ENCODE results near the gene MTX1.
A peak's percentile ranks its signal among the peaks of the same experiment; 100 is the strongest.

Gene MTX1

DNA sequence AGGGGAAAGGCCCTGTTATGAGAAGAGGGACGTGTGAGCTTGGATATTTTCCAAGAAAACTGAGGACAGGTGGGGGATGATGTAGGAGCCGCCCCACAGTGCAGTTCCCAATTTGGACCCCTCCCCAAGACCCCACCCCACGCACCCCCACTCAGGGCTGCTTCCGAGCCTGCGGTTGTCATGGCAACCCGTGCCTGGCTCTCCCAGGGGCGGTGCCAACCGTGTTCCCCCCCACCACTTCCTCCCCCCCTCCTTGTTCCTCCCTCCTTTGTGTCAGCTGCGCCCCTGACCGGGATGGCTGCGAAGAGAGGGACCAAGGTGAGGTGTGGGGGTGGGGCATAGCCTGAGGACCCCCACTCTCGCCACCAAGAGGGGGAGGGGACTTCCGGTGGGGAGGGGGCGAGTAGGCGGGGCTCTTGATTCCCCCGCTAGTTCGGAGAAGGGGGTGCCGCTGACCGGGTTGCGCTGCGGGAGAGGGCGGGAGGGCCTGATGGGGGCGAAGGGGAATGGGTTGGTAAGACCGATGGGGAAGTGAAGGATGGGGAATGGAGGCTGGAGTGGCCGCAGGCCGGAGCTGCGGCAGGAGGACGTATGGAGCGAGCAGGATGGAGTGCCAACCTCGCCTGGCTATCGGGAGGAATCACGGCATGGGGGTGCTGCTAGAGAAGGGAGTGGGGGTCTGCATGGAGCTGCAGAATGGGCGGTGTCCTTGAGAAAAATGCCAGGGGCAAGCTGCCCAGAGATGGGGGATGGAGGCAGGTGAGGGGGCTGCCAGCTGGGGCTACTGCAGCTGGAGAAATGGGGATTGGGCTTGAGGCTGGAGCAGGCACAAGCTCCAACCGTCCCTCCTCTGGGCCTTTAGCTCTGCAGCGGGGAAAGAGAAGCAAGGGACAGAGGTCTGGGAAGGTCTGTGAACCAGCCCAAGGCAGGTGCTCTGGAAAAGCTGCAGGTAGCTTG is 33.9 kb upstream of the MTX1 start:
- peak; percentile 89 for DNase-seq

DNA sequence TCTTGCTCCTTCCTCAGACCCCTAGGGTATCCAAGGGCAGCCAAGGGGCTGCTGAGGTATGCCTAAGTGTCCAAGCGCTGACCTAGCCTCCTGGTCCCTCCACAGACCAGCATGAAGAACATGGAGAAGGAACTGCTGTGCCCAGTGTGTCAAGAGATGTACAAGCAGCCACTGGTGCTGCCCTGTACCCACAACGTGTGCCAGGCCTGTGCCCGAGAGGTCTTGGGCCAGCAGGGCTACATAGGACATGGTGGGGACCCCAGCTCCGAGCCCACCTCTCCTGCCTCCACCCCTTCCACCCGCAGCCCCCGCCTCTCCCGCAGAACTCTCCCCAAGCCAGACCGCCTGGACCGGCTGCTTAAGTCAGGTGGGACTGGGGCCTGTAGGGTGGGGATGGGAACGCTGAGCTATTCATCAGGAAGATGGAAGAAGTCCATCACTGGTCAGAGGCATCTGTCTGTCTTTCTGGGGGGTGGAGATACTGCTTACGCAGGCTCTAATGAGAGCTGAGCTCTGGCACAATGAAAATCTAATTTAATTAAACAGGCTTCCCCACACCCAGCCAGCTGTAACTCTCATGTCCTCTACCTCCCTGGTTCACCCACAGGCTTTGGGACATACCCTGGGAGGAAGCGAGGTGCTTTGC is 33.1 kb upstream of the MTX1 start:
- DNase-seq, result peak; percentile 74

DNA sequence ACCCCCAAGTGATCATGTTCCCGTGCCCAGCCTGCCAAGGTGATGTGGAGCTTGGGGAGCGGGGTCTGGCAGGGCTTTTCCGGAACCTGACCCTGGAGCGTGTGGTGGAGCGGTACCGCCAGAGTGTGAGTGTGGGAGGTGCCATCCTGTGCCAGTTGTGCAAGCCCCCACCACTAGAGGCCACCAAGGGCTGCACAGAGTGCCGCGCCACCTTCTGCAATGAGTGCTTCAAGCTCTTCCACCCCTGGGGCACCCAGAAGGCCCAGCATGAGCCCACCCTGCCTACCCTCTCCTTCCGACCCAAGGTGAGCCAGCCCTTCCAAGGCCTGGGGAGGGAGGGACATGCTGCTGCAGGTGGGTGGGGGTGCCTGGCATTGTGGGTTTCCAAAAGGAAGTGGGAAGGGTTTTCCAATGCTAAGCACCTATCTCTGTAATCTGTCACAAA is 32.5 kb upstream of the MTX1 start:
- DNase-seq, result peak; percentile 92

DNA sequence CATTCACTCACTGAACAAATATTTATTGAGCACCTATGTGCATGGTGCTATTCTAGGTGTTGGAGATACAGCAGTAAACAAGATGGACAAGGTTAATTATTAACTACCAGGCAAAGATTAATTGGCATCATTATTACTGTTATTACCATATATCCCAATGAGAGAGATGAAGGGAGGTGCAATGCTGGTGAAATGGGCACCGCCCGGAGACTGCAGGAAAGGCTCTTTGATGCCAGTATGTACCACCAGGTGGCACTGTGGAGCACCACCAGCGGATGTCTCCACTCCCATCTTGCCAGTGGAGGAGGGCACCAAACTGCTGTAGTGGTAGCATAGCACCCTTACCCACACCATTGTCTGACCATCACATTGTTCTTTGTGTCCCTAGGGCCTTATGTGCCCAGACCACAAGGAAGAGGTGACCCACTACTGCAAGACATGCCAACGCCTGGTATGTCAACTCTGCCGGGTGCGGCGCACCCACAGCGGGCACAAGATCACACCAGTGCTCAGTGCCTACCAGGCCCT is 31.9 kb upstream of the MTX1 start:
- DNase-seq, result peak; percentile 98

DNA sequence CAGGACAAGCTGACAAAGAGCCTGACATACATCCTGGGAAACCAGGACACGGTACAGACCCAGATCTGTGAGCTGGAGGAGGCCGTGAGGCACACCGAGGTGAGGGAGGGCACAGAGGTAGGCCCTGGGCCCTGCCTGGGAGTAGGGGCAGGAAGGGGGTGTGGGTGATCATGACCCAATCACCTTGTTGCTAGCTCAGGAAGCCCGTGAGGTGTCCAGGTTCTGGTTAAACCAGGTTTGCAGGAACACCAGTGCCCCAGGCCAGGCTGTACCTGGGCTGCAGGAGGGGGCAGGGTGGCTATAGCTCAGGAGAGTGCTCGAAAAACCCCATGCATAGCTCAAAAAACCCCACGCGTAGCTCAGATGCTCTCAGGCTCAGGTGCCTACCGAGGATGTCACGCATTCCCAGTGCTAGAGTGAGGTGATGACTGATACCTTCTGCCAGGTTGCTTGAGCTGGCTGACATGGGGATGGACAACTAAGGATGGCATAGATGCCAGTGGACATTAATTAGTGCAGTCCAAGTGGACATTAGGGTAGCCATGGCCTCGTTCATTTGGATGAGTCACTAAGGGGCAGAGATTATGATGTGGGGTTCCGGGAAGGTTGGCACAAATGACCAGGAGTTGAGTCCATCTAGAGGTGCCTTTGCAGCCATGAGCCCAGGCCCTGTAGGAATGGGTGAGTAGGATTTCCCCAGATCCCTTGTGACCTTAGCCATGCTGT is 31.1 kb upstream of the MTX1 start:
- no peak for DNase-seq

DNA sequence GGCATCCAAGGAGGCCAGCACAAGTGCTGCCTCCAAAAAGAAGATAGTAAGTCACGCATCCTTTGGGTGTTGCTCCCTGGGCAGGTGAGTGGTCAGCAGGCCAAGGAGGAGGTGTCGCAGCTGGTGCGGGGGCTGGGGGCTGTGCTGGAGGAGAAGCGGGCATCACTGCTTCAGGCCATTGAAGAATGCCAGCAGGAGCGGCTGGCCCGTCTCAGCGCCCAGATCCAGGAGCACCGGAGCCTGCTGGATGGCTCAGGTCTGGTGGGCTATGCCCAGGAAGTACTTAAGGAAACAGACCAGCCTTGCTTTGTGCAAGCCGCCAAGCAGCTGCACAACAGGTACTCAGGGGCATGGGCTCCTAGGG is 30.6 kb upstream of the MTX1 start:
- no peak for DNase-seq

DNA sequence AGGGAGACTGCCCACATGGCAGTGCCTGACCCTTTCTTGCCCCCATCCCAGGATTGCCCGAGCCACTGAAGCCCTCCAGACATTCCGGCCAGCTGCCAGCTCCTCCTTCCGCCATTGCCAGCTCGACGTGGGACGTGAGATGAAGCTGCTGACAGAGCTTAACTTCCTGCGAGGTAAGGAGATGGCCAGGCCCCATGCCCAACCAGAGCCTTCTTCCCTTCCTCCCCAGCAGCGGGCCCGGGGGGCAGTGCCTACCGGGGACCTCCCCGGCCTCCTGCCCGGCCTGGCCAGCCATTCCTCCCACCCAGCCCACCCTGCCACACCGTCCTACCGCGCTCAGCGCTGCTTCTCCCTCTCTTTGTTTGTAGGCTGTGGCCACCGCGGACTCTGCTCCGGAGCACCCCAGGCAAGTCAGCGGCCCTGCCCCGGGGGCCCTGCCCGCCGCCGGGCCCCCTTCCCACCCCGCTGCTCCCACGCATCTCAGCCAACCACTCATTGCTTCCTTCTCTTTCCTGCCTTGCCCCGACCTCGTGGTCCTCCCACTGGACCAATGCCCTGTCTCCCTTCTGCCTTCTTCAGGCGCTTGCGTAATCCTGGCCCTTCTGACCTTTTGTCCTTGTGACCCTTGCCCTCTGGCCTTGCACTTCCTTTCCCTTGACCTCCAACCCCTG is 29.9 kb upstream of the MTX1 start:
- no peak for DNase-seq

DNA sequence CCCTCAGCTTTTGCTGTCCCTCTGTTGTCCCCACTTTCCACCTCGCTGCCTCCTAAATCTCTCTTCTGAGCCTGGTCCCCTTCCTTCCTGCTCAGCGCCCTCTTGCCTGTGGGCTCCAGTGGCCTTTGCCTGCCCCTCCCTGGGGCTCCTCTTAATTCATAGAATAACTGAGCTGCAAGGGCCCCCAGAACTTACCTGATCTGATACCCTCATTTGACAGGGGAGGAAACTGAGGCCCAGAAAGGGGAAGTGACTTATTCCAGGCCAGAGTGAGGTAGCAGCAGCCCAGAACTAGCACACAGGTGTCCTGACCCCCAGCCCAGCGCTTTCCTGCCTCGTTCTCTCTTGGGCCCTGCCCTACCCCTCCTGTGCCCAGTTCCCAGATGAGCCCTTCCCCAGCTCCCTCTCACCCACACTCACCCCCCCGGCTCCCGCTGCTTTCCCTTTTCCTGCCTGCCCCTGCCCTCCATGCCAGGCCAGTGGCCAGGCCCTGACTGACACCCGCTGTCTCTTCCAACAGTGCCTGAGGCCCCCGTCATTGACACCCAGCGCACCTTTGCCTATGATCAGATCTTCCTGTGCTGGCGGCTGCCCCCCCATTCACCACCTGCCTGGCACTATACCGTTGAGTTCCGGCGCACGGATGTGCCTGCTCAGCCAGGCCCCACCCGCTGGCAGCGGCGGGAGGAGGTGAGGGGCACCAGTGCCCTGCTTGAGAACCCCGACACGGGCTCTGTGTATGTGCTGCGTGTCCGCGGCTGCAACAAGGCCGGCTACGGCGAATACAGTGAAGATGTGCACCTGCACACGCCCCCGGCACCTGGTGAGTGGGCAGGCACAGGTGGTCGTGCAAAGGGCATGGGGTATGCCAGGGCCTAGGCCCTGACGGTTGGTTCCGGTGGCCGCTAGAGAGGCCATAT is 29.1 kb upstream of the MTX1 start:
- DNase-seq, result no peak

DNA sequence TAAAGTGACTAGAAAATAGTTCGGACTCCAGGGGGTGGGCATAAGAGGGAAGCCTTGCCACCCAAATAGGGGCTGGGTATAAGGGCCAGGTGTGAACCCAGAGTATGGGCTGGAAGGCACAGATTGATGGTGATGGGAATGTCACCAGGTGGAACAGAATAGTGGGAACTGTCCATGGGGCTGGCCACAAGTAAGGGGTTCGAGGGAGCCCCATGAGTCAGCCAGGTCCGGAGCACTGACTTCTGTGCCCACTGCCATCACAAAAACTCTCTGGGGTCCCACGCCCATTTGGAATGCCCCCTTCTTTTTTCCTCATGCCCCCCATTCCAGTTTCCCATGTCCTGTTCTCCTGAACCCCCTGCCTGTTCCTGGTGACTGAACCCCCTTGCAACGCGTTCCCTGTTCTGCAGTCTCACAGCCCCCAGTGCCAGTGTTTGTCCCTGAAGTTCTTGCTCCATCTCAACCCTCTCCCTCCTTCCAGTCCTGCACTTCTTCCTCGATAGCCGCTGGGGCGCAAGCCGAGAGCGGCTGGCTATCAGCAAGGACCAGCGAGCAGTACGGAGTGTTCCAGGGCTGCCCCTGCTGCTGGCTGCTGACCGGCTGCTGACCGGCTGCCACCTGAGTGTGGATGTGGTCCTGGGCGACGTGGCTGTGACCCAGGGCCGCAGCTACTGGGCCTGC is 27.0 kb upstream of the MTX1 start:
- no peak for DNase-seq

DNA sequence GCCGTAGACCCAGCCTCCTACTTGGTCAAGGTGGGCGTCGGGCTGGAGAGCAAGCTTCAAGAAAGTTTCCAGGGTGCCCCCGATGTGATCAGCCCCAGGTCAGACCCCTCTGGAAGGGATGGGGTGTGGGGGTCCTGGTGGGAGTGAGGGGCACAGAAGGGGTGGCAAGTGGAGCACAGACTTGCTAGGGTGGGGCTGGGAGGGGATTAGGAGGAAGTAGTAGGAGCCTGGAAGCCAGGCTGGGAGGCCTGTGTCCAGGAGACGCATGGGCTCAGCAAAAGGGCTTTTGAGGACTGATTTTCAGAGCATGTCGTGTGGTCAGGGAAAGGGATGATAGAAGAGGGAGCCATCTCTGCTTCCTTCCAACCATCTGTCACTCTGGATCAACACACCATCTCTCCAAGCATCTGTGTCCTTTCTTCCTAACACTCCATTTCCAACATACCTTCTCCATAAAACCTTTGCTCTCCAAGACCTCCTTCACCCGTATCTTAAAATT is 26.4 kb upstream of the MTX1 start:
- no peak for DNase-seq

DNA sequence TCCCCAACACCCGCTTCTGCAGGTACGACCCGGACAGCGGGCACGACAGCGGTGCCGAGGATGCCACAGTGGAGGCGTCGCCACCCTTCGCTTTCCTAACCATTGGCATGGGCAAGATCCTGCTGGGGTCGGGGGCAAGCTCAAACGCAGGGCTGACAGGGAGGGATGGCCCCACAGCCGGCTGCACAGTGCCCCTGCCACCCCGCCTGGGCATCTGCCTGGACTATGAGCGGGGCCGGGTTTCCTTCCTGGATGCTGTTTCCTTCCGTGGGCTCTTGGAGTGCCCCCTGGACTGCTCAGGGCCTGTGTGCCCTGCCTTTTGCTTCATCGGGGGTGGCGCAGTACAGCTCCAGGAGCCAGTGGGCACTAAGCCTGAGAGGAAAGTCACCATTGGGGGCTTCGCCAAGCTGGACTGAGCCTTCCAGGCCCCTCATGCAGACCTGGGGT is 24.7 kb upstream of the MTX1 start:
- no peak for DNase-seq

DNA sequence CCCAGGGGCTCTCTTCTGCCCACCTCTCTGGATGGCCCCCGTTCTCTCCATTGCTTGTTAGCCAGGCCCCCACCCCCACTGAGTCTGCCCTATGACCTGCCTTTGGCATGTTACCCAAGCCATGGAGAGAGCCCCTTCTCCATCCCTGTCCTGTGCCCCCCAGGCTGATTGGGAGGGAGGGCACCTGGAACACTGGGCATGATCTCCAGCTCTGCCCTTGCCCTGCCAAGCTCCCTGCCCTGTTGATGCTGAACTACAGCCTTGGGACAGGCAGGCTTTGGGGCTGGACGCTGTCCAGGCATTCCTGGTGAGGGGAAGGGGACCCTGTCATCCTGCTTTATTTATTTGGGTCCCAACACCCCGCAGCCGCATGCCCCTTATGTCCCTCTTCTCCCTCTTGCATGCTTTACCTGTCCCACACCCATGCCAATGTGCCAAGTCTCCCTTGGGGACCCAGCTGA is 24.1 kb upstream of the MTX1 start:
- no peak for DNase-seq

DNA sequence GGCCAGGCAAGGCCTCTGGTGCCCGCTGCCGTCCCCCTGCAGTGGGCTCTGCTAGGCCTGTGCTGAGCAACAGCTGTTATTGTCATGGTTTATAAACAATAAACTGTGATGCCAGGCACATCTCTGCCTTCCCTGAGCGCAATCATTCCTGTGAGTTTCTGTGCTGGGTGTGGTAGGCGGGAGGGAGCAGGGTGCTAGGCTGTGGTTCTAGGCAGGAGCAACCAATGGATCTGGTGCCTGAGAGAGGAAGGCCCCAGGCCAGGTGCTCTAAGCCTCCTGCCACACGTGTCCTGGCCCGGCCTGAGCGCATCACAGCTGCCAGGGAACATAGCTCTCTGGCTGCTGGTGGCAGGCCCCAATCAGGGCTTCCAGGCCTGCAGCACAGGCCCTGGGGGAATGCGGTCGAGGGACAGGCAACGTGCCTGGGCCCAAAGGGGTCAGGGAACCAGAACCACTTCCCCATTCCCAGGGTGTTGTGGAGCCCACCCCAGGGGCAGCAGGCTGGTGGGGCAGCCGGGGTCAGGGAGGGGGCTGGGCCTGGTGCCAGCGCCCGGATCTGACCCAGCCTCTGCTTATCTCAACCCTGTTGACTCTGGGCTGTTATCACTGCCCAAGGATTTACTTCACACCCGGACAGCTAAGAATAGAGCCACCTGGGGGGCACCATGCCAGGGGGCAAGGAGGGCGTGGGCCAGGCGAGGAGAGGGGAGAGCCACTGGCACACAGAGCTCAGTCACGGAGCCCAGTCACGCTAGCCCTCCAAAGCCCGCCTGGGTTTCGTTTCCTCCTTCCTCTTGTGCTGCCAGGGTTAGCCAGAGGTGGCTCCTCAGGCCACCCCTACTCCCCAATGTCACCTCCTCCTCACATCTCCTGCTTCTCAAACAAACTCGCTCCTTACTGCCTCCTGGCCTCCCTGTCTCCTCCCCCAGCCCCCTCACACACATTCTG is 23.4 kb upstream of the MTX1 start:
- peak; percentile 89 for DNase-seq

DNA sequence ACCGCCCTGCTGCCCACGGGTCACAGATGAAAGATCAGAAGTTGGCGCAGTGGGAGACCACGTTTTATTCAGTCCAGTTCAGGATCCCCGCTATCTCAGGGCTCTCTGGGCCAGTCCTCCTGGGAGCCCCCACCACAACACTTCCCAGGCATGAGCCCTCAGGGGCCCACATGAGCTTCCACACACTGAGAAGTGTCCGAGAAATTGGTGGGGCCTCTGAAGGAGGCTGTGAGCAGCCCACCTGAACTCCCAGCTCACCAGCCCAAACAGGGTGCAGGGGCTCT is 22.8 kb upstream of the MTX1 start:
- DNase-seq, result no peak

DNA sequence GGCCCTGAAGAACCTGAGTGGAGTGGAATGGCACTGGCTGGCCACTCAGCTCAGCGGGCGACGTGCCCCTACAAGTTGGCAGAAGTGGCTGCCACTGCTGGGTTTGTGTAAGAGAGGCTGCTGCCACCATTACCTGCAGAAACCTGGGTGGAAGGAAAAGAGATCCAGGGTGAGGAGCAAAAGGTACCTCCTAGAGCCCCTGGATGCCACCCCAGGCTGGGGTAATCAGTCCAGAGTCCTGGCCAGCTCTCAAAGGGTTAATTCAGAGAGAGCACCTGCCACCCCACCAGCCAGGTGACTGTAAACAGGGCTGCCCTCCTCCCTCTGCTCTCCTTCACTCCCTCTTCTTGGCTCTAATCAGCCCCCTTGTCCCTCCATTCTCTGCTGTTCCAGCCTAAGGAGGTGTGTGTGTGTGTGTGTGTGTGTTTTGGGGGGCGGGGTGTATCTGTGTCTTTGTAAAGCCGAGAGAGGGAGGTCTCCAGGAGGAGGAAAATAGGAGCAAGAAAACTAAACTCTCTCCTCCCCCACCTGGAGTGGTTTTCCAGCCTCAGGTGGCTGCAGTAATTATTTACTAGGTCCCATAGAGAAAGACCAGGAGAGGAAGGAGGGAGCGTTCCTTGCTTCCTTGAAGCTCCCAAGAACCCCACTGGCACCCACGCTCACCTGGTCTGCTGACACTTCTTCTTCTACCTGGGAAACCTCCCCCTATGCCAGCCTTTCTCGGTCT is 22.3 kb upstream of the MTX1 start:
- peak; percentile 84 for DNase-seq

DNA sequence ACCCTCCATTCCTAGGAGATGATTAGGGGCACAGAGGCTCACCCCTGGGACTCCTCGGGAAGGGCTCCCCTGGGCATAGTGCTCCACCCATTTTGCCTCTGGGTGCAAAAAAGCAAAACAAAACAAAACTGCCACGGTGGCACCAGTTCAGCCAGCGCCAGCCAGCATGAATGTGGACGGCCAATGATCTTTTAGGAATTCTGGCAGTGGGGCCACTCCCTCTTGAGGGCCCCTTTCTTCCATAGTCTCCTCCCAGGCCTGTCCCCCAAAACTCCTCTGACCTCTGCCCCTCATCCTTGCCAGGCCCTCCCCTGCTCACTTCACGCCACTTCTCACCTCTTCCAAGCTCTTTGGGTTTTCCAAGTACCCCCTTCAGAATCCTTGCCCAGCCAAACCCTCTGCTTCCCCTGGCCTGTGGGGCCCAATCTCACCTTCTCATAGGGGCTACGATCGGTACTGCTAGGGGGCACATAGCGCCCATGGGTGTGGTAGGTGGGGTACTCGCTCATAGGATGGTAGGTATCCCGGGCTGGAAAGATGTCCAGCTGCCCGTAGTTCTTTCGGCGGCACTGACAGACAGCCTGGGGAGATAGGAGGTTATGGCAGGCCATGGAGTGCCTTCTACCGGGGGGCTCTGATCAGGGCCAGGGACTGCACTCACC is 21.6 kb upstream of the MTX1 start:
- DNase-seq, result no peak

DNA sequence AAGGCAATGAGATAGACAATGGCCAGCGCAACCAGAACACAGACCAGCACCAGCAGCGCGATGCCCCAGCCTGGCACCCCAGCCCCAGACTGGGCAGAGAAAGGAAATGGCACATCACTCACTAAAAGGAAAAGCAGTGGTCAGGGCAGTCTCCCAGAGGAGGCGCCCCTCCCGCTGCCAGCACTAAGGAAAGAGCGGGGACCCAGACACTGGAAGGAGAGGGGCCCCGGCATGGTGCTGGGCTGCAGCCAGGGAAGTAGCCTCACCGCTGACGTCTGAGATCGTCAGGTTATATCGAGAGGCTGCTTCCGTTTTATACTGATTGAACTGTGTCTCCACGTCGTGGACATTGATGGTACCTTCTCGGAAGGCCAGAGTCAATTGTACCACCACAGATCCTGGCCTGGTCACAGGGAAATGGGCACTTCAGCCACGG is 21.0 kb upstream of the MTX1 start:
- no peak for DNase-seq

DNA sequence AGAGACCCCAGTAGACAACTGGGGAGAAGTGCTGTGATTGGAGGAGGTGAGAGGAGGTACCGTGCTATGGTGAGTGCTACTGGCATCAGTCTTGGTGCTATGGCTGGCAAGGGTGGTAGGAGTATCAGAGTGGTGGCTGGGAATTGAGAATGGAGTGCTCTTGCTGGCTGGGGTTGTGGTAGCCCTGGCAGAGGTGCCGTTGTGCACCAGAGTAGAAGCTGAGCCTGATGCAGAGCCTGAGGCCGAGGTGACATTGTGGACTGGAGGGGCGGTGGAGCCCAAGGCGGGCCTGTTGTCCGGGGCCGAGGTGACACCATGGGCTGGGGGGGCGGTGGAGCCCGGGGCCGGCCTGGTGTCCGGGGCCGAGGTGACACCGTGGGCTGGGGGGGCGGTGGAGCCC is 20.2 kb upstream of the MTX1 start:
- no peak for DNase-seq

All from DMS53 (cell line).